ENCODE results near the gene GNA15. TPM values are rescaled to one million over a fixed set of nuclear protein-coding genes. Genes with fewer than 3 reads are reported as not detected.
A peak's percentile ranks its signal among the peaks of the same experiment; 100 is the strongest.
"Not testable (repeated sequence)": the region's sequence is repeated elsewhere in the genome, so short reads cannot be mapped to it uniquely, and the experiment has no call there.

GNA15 gene
- total and polyA plus RNA-seq, 2 donors, result 21.8 to 58.5 TPM

DNA sequence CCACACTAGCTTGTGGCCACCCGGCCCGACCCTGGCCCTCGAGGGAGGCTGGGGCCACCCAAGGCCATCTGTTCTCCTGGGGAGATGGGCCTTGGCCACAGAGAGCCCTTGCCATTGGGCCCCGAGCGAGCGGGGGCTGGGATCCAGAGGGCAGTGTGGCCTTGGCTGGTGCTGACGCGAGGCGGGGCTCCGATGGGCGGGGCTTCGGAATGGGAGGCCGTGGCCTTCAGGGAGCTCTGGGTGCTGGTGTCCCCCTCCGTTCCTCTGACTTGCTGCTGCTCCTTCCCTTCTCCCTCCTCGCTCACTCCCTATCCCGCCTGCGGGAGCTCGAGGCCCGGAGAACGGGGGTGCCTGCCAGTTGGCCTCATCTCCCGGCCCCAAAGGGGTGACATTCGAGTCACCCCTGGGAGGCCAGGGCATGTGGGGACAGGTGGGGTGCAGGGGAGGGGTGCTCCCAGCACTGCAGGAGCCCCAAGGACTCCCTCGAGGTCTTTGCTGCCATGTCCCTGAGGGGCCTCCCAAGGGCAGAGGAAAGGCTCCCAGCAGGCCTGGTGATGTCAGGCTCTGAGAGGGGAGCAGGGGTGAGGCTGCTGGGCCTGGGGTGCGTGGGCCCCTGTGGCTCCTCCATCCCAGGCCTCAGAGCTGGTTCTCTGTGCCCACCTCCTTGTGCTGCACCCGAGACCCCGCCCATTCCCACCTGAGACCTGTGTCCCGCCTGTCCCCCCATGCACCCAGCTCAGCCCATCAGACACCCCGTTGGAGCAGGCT is 54.1 kb downstream of the GNA15 start:
- Histone ChIP-seq H3K4me3 (ENCODE audit: low read length in 2 of 2) (no peak overlapping the region), H3K27ac (ENCODE audit: low read depth in 1 of 2, low read length in 1 of 2) (no peak overlapping the region), H3K9me3 (ENCODE audit: control insufficient read depth in 2 of 2, insufficient read depth in 1 of 2, low read length in 1 of 2) (no peaks in the 10 kb centered on the region), H3K36me3 (ENCODE audit: control insufficient read depth in 2 of 2, insufficient read depth in 2 of 2, low read length in 1 of 2) (peaks cover 12 to 37% of the 10 kb centered on the region in 2 donors), H3K4me1 (ENCODE audit: control insufficient read depth in 2 of 2, insufficient read depth in 2 of 2, low read length in 2 of 2) (peaks cover 15 to 27% of the 10 kb centered on the region in 2 donors), H3K27me3 (ENCODE audit: control insufficient read depth in 2 of 2, insufficient read depth in 1 of 2, low read length in 1 of 2) (no peaks in the 10 kb centered on the region)
- no peak for DNase-seq (ENCODE audit: low read depth in 6 of 9, low spot score in 9 of 9)
- 94% methylated on average over 28 of the region's 28 CpGs for WGBS

DNA sequence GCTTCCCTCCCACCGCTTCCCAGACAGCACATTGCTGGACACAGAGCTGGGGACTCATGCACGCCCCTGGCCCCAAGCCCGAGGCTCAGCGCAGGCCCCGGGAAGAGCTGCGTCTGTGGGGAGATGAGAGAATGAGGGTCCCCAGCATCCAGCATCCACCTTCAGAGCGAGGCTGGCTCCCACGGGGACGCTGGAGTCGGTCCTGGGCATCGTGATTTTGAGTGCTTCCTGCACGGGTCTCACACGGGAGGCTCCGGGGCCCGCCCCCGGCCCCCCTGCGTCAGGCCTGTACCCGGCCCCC is 54.6 kb downstream of the GNA15 start:
- no peak for DNase-seq (ENCODE audit: low read depth in 6 of 9, low spot score in 9 of 9)
- peaks cover 15 to 23% of the 10 kb centered on the region in 2 donors for H3K4me1 ChIP-seq (ENCODE audit: control insufficient read depth in 2 of 2, insufficient read depth in 2 of 2, low read length in 2 of 2)
- no peaks in the 10 kb centered on the region for H3K27me3 ChIP-seq (ENCODE audit: control insufficient read depth in 2 of 2, insufficient read depth in 1 of 2, low read length in 1 of 2)
- no peak overlapping the region for H3K4me3 ChIP-seq (ENCODE audit: low read length in 2 of 2)
- no peaks in the 10 kb centered on the region for H3K9me3 ChIP-seq (ENCODE audit: control insufficient read depth in 2 of 2, insufficient read depth in 1 of 2, low read length in 1 of 2)
- WGBS, result 97% methylated on average over 18 of the region's 18 CpGs
- H3K27ac ChIP-seq (ENCODE audit: low read depth in 1 of 2, low read length in 1 of 2), result no peak overlapping the region
- H3K36me3 ChIP-seq (ENCODE audit: control insufficient read depth in 2 of 2, insufficient read depth in 2 of 2, low read length in 1 of 2), result peaks cover 12 to 37% of the 10 kb centered on the region in 2 donors

- H3K36me3 ChIP-seq (ENCODE audit: control insufficient read depth in 2 of 2, insufficient read depth in 2 of 2, low read length in 1 of 2), result peaks cover 19 to 44% of the 10 kb centered on the region in 2 donors
- H3K27ac ChIP-seq (ENCODE audit: low read depth in 1 of 2, low read length in 1 of 2), result no peak overlapping the region
- H3K4me3 ChIP-seq (ENCODE audit: low read length in 2 of 2), result no peak overlapping the region
- DNase-seq (ENCODE audit: low read depth in 6 of 9, low spot score in 9 of 9), result no peak
- H3K9me3 ChIP-seq (ENCODE audit: control insufficient read depth in 2 of 2, insufficient read depth in 1 of 2, low read length in 1 of 2), result no peaks in the 10 kb centered on the region
- peaks cover 15 to 23% of the 10 kb centered on the region in 2 donors for H3K4me1 ChIP-seq (ENCODE audit: control insufficient read depth in 2 of 2, insufficient read depth in 2 of 2, low read length in 2 of 2)
- 95% methylated on average over 46 of the region's 46 CpGs for WGBS
- no peaks in the 10 kb centered on the region for H3K27me3 ChIP-seq (ENCODE audit: control insufficient read depth in 2 of 2, insufficient read depth in 1 of 2, low read length in 1 of 2)
Observed at GRCh38 chr19:3190921-3191805, 55.3 kb downstream of the GNA15 start.

DNA sequence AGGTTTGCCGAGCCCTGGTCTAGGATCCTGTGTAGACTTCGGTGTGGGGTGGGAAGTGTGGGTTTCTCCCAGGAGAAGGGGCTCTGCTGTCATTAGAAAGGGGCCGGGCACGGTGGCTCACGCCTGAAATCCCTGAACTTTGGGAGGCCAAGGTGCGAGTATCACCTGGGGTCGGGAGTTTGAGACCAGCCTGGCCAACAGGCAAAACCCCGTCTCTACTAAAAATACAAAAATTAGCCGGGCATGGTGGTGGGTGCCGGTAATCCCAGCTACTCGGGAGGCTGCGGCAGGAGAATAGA is 55.9 kb downstream of the GNA15 start:
- H3K27ac ChIP-seq (ENCODE audit: low read depth in 1 of 2, low read length in 1 of 2); H3K27me3 ChIP-seq (ENCODE audit: control insufficient read depth in 2 of 2, insufficient read depth in 1 of 2, low read length in 1 of 2); H3K9me3 ChIP-seq (ENCODE audit: control insufficient read depth in 2 of 2, insufficient read depth in 1 of 2, low read length in 1 of 2); H3K4me3 ChIP-seq (ENCODE audit: low read length in 2 of 2); DNase-seq (ENCODE audit: low read depth in 6 of 9, low spot score in 9 of 9): not testable (repeated sequence)
- WGBS, result 97% methylated on average over 12 of the region's 12 CpGs
- Histone ChIP-seq H3K36me3 (ENCODE audit: control insufficient read depth in 2 of 2, insufficient read depth in 2 of 2, low read length in 1 of 2) (peaks cover 25 to 50% of the 10 kb centered on the region in 2 donors), H3K4me1 (ENCODE audit: control insufficient read depth in 2 of 2, insufficient read depth in 2 of 2, low read length in 2 of 2) (peaks cover 11 to 17% of the 10 kb centered on the region in 2 donors)

DNA sequence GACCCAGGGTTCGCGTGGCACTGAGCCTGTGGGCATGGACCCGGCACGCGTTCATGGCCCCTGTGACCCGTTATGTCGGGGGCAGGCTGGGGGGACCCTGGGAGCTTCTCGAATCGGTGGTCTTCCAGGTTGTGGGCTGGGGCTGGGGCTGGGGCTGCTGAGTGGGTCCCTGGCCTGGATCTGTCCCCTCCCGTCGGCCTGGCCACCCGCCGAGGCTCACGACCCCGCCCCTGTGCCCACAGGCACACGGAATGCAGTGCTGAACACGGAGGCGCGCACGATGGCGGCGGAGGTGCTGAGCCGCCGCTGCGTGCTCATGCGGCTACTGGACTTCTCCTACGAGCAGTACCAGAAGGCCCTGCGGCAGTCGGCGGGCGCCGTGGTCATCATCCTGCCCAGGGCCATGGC is 56.4 kb downstream of the GNA15 start:
- no peak for DNase-seq (ENCODE audit: low read depth in 6 of 9, low spot score in 9 of 9)
- peaks cover 6 to 12% of the 10 kb centered on the region in 2 donors for H3K4me1 ChIP-seq (ENCODE audit: control insufficient read depth in 2 of 2, insufficient read depth in 2 of 2, low read length in 2 of 2)
- H3K27ac ChIP-seq (ENCODE audit: low read depth in 1 of 2, low read length in 1 of 2), result no peak overlapping the region
- H3K9me3 ChIP-seq (ENCODE audit: control insufficient read depth in 2 of 2, insufficient read depth in 1 of 2, low read length in 1 of 2), result no peaks in the 10 kb centered on the region
- no peaks in the 10 kb centered on the region for H3K27me3 ChIP-seq (ENCODE audit: control insufficient read depth in 2 of 2, insufficient read depth in 1 of 2, low read length in 1 of 2)
- H3K4me3 ChIP-seq (ENCODE audit: low read length in 2 of 2), result no peak overlapping the region
- over 99% methylated on average over 32 of the region's 32 CpGs for WGBS
- H3K36me3 ChIP-seq (ENCODE audit: control insufficient read depth in 2 of 2, insufficient read depth in 2 of 2, low read length in 1 of 2), result peaks cover 26 to 54% of the 10 kb centered on the region in 2 donors

DNA sequence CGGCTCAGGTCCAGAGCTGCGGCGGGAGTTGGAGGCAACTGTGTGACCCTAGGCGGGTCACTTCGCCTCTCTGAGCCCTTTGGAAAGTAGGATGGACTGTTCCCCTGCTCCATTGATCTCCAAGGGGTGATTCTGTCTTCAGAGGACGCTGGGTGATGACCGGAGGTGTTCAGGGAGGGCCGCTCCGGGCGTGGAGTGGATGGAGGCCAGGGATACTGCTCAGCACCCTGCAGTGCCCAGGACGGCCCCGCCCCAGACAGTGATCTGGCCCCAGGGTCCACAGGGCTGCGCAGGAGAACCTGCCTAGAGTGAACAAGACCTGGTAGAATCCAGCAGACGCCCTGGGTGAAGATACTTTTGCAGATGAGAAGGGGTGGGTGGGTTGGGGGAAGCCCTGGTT is 56.9 kb downstream of the GNA15 start:
- DNase-seq (ENCODE audit: low read depth in 6 of 9, low spot score in 9 of 9), result no peak
- Histone ChIP-seq H3K4me1 (ENCODE audit: control insufficient read depth in 2 of 2, insufficient read depth in 2 of 2, low read length in 2 of 2) (peaks cover 1 to 8% of the 10 kb centered on the region in 2 donors), H3K27me3 (ENCODE audit: control insufficient read depth in 2 of 2, insufficient read depth in 1 of 2, low read length in 1 of 2) (no peaks in the 10 kb centered on the region), H3K4me3 (ENCODE audit: low read length in 2 of 2) (no peak overlapping the region), H3K9me3 (ENCODE audit: control insufficient read depth in 2 of 2, insufficient read depth in 1 of 2, low read length in 1 of 2) (no peaks in the 10 kb centered on the region), H3K36me3 (ENCODE audit: control insufficient read depth in 2 of 2, insufficient read depth in 2 of 2, low read length in 1 of 2) (peaks cover 26 to 54% of the 10 kb centered on the region in 2 donors), H3K27ac (ENCODE audit: low read depth in 1 of 2, low read length in 1 of 2) (no peak overlapping the region)
- 98% methylated on average over 14 of the region's 14 CpGs for WGBS

DNA sequence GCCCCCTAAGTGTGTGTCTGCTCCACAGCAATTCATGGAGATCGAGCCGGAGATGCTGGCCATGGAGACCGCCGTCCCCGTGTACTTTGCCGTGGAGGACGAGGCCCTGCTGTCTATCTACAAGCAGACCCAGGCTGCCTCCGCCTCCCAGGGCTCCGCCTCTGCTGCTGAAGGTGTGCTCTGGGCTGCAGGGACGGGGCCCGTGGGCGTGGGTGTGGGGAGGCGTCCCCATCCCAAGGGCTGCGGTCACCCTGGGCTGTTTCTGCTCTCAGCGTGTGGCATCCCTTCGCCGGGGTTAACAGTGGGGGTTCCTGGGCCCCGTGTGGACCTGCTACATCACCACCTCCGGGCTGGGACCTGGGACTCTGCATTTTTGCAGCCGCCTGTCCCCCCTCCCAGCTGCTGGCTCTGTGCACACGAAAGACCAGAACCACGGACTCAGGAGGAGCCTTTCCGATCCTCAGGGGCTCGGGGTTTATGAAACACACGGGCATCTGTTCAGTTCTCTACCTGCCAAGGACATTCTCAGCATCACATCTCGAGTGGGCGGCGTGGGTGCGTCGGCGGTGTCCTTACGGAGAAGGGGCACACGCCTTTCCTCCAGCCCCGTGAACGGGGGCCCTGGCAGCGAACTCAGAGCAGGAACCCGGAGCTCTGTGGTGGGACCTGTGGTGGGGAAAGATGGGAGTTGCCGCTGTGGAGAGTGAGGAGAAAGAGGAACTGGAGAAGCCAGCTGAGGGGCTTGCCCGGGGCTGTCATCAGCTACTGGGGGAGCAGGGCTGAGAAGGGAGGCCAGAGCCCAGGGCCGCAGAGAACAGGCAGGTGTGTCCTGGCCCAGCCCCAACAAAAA is 57.6 kb downstream of the GNA15 start:
- Histone ChIP-seq H3K27ac (ENCODE audit: low read depth in 1 of 2, low read length in 1 of 2) (peak overlapping the region in 1 of 2 donors; percentile 5), H3K4me3 (ENCODE audit: low read length in 2 of 2) (no peak overlapping the region), H3K9me3 (ENCODE audit: control insufficient read depth in 2 of 2, insufficient read depth in 1 of 2, low read length in 1 of 2) (no peaks in the 10 kb centered on the region), H3K4me1 (ENCODE audit: control insufficient read depth in 2 of 2, insufficient read depth in 2 of 2, low read length in 2 of 2) (peaks cover 0 to 2% of the 10 kb centered on the region in 2 donors), H3K36me3 (ENCODE audit: control insufficient read depth in 2 of 2, insufficient read depth in 2 of 2, low read length in 1 of 2) (peaks cover 27 to 54% of the 10 kb centered on the region in 2 donors), H3K27me3 (ENCODE audit: control insufficient read depth in 2 of 2, insufficient read depth in 1 of 2, low read length in 1 of 2) (no peaks in the 10 kb centered on the region)
- no peak for DNase-seq (ENCODE audit: low read depth in 6 of 9, low spot score in 9 of 9)
- WGBS, result 64% methylated on average over 40 of the region's 40 CpGs

DNA sequence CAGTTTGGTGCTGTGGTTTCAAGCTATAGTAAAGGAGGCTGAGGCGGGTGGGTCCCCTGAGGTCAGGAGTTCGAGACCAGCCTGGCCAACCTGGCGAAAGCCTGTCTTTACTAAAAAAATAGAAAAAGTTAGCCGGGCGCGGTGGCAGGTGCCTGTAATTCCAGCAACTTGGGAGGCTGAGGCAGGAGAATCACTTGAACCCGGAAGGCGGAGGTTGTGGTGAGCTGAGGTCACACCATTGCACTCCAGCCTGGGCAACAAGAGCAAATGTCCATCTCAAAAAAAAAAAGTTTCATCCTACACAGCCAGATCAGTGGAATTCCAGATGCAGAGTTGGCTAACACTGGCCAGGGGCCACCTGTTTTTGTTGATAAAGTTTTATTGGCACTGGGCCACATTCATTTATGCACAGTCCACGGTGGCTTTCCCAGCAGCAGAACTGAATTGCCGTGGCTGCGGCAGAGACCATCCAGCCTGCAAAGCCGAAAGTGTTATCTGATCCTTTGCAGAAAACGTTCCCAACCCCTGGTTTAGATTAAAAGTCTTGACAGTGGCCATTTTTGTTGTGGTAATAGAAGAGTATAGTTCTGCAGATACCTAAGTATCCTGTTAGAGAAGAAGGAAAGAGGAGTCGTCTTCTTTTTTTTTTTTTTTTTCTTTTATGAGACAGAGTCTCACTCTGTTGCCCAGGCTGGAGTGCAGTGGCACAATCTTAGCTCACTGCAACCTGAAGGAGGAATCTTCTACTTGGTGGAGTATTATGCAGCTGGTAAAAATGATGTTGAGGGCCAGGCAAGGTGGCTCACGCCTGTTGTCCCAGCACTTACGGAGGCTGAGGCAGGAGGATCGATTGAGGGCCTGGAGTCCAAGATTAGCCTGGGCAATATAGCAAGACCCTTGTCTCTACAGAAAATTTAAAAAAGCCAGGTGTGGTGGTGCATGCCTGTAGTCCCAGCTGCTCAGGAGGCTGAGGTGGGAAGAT is 58.6 kb downstream of the GNA15 start:
- no peak overlapping the region for H3K27ac ChIP-seq (ENCODE audit: low read depth in 1 of 2, low read length in 1 of 2)
- H3K4me3 ChIP-seq (ENCODE audit: low read length in 2 of 2), result no peak overlapping the region
- WGBS, result 90% methylated on average over 17 of the region's 17 CpGs
- H3K4me1 ChIP-seq (ENCODE audit: control insufficient read depth in 2 of 2, insufficient read depth in 2 of 2, low read length in 2 of 2), result no peaks in the 10 kb centered on the region
- no peak for DNase-seq (ENCODE audit: low read depth in 6 of 9, low spot score in 9 of 9)
- H3K9me3 ChIP-seq (ENCODE audit: control insufficient read depth in 2 of 2, insufficient read depth in 1 of 2, low read length in 1 of 2), result no peaks in the 10 kb centered on the region
- H3K27me3 ChIP-seq (ENCODE audit: control insufficient read depth in 2 of 2, insufficient read depth in 1 of 2, low read length in 1 of 2), result no peaks in the 10 kb centered on the region
- peaks cover 32 to 54% of the 10 kb centered on the region in 2 donors for H3K36me3 ChIP-seq (ENCODE audit: control insufficient read depth in 2 of 2, insufficient read depth in 2 of 2, low read length in 1 of 2)
